Activated T-helper 17 cell treated with anti-CD3 and anti-CD28 coated beads, Interleukin-2, amount 50 U/mL, for 72 hours (primary cell): Measurements from ENCODE around the gene RSPH1. TPM values are rescaled to one million over a fixed set of nuclear protein-coding genes. Genes with fewer than 3 reads are reported as not detected.
A peak's percentile ranks its signal among the peaks of the same experiment; 100 is the strongest.

Source experiments
- ATAC-seq: fragments of 150-1000 bp; cut with Tn5 transposase; replicated peaks from 2 replicates; pipeline ENCODE4 v1.10.0; 2021; ENCODE audit warnings: mild to moderate bottlenecking, moderate library complexity
- H3K27ac Mint-ChIP-seq: one replicate; pipeline ENCODE4 v1.8.0; 2022; ENCODE audit warnings: mixed read lengths
- H3K27me3 Mint-ChIP-seq: one replicate; pipeline ENCODE4 v1.8.0; 2022; ENCODE audit warnings: mixed read lengths
- H3K36me3 Mint-ChIP-seq: one replicate; pipeline ENCODE4 v1.8.0; 2022; ENCODE audit warnings: low read depth, mild to moderate bottlenecking, mixed read lengths
- H3K4me1 Mint-ChIP-seq: one replicate; pipeline ENCODE4 v1.8.0; 2022; ENCODE audit warnings: mixed read lengths
- H3K4me3 Mint-ChIP-seq: one replicate; pipeline ENCODE4 v1.8.0; 2022; ENCODE audit warnings: mild to moderate bottlenecking, mixed read lengths
- H3K9me3 Mint-ChIP-seq: one replicate; pipeline ENCODE4 v1.8.0; 2022; ENCODE audit warnings: mixed read lengths
- total RNA-seq, 2 donors: library from RNA; stranded (reverse); gene quantifications; one replicate each; pipeline ENCODE4 v1.2.3, GENCODE V29; 2022

Gene RSPH1
- total RNA-seq, 2 donors from 2014 or later, result 0.82 TPM; not detected in 1

DNA sequence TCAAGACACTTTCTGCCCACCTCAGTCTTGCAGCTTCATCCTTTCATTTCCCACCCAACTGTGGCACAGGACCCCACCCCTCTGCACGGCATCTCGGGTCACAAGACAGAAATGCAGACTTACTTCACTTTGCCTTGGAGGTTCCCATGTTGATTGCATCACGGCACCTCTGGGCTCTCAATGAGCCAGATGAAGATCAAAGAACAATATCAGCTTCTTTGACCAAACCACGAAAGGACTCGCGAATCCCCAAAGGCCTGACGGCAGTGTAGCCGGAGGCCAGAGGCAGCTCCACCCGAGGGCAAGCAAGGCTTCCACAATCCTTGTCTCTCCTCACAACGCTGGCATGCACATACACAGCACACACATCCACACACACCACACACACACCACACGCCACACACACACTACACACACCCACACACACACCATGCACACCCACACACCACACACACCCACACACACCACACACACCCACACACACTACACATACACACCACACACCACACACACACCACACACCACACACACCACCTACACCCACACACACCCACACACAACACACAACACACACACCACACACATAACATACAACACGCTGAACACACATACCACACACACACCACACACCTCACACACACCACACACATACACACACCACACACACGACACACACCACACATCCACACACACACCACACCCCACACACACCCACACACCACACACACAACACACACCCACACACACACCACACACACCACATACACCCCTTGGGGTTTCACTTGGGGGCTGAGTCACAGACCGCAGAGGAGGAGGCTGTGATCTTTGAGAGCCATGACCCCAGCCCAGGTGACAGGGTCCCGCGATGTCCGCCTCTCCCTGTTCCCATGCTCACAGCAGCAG is 56.5 kb downstream of the RSPH1 start:
- peak overlapping the region; percentile 95 for H3K27ac Mint-ChIP-seq
- peaks cover 97% of the 10 kb centered on the region for H3K36me3 Mint-ChIP-seq
- ATAC-seq, result peak; percentile 80
- no peaks in the 10 kb centered on the region for H3K27me3 Mint-ChIP-seq
- peaks cover 3% of the 10 kb centered on the region for H3K9me3 Mint-ChIP-seq
- peaks cover 40% of the 10 kb centered on the region for H3K4me1 Mint-ChIP-seq
- H3K4me3 Mint-ChIP-seq, result peak overlapping the region; percentile 54

DNA sequence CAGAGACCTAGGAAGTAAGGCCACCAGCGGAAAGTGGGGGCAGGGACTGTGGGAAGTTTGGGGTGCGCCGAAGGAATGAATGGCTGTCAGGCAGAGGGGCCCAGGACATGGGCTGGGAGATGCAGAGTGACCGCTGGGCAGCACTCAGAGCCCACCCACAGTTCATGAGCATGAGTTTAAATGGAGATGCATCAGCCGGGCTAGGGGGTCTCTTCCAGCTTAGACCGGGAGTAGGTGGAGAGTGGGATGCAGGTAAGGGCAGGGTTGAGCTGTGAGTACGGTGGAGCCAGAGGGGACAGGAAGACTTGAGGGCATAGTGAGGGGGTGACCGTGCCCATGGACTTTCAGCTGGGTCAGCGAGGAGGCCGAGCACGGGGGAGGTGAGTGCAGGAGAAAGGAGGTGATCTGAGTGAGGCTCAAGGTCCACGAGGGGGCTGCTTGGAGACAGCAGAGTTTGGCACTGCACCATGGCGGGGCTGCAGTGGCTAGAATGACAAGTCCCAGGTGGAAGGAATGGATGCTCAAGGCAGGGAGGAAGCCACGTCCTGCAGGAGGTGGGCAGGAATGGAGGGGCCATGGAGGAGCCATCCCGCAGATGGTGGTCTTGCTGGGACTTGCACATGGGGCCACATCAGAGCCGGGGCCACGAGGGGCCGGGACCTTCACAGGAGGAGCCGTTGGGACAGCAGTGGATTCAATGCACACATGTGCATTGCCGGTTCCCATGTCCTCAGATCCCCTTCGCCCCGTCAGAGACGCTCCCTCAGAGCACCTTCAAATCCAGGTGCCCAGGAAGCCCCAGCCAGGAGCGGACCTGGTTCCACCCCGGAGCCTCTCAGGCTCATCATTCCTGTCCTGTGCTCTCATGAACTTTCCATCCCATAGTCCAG is 57.5 kb downstream of the RSPH1 start:
- H3K27ac Mint-ChIP-seq, result peak overlapping the region; percentile 95
- ATAC-seq, result no peak
- no peaks in the 10 kb centered on the region for H3K27me3 Mint-ChIP-seq
- H3K36me3 Mint-ChIP-seq, result peaks cover 100% of the 10 kb centered on the region
- H3K4me1 Mint-ChIP-seq, result peaks cover 46% of the 10 kb centered on the region
- peak overlapping the region; percentile 54 for H3K4me3 Mint-ChIP-seq
- peaks cover 3% of the 10 kb centered on the region for H3K9me3 Mint-ChIP-seq

DNA sequence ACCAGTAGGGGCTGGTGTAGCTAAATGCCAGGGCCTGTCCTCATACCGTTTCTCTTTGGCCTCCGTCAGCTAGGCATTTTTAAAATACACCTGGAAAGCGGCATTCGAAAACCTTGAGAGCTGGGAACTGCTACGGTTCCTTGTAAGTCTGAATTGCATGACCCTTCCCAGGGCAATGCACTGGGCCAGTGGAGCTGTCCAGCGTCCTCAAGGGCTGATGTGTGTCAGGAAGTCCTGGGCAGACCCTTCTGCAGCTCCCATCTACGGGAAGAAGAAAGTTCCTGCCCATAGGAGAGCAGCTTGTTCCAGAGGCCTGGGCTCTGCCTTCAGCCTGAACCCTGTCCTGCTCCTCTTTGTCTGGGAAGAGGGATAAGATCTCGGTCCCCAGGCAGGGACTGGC is 58.2 kb downstream of the RSPH1 start:
- Mint-ChIP-seq H3K27ac (peak overlapping the region; percentile 95), H3K4me1 (peaks cover 47% of the 10 kb centered on the region)

GRCh38 chr21:42436914-42437313 is 59.1 kb downstream of the RSPH1 start:
- Mint-ChIP-seq H3K27ac (no peak overlapping the region), H3K27me3 (no peaks in the 10 kb centered on the region), H3K4me3 (no peak overlapping the region), H3K4me1 (peaks cover 51% of the 10 kb centered on the region), H3K9me3 (peaks cover 3% of the 10 kb centered on the region), H3K36me3 (peaks cover 100% of the 10 kb centered on the region)
- ATAC-seq, result no peak

More for the DNA sequence above, 58.2 kb downstream of the RSPH1 start:
- Mint-ChIP-seq H3K27me3 (no peaks in the 10 kb centered on the region), H3K4me3 (no peak overlapping the region), H3K36me3 (peaks cover 100% of the 10 kb centered on the region), H3K9me3 (peaks cover 3% of the 10 kb centered on the region)
- no peak for ATAC-seq

DNA sequence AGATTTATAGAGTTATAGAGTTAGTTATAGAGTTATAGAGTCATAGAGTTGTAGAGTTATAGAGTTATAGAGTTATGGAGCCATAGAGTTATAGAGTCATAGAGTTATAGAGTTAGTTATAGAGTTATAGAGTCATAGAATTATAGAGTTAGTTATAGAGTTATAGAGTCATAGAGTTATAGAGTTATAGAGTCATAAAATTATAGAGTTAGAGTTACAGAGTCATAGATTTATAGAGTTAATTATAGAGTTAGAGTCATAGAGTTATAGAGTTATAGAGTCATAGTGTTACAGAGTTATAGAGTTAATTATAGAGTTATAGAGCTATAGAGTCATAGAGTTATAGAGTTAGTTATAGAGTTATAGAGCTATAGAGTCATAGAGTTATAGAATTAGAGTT is 60.2 kb downstream of the RSPH1 start:
- peaks cover 3% of the 10 kb centered on the region for H3K9me3 Mint-ChIP-seq
- no peak overlapping the region for H3K4me3 Mint-ChIP-seq
- peaks cover 46% of the 10 kb centered on the region for H3K4me1 Mint-ChIP-seq
- H3K36me3 Mint-ChIP-seq, result peaks cover 98% of the 10 kb centered on the region
- ATAC-seq, result no peak
- no peaks in the 10 kb centered on the region for H3K27me3 Mint-ChIP-seq
- peak overlapping the region; percentile 44 for H3K27ac Mint-ChIP-seq

- Mint-ChIP-seq H3K36me3 (peaks cover 94% of the 10 kb centered on the region), H3K4me3 (no peak overlapping the region), H3K27ac (peak overlapping the region; percentile 44), H3K27me3 (no peaks in the 10 kb centered on the region), H3K4me1 (peaks cover 42% of the 10 kb centered on the region), H3K9me3 (peaks cover 3% of the 10 kb centered on the region)
- ATAC-seq, result no peak
Measured at GRCh38 chr21:42435401-42435800, 60.6 kb downstream of the RSPH1 start.

DNA sequence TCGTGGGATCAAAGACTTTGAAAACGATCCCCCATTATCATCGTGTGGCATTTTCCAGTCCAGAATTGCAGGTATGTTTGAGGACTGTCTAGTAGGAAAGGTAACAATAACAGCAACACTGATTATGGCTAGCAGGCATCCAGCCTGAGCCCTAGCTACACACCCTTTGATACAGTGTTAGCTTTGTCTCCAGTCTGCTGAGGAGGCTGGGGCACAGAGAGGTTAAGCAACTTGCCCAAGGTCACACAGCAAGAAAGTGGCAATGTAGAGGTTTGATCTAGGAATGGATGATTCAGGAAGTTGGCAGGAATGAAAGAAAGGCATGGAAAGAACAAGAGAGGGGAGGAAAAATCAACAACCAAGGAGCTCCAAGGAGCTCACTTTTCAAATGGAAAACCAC is 61.1 kb downstream of the RSPH1 start:
- peaks cover 91% of the 10 kb centered on the region for H3K36me3 Mint-ChIP-seq
- ATAC-seq, result no peak
- peaks cover 3% of the 10 kb centered on the region for H3K9me3 Mint-ChIP-seq
- H3K27ac Mint-ChIP-seq, result peak overlapping the region; percentile 44
- H3K4me3 Mint-ChIP-seq, result no peak overlapping the region
- H3K4me1 Mint-ChIP-seq, result peaks cover 37% of the 10 kb centered on the region
- H3K27me3 Mint-ChIP-seq, result no peaks in the 10 kb centered on the region

DNA sequence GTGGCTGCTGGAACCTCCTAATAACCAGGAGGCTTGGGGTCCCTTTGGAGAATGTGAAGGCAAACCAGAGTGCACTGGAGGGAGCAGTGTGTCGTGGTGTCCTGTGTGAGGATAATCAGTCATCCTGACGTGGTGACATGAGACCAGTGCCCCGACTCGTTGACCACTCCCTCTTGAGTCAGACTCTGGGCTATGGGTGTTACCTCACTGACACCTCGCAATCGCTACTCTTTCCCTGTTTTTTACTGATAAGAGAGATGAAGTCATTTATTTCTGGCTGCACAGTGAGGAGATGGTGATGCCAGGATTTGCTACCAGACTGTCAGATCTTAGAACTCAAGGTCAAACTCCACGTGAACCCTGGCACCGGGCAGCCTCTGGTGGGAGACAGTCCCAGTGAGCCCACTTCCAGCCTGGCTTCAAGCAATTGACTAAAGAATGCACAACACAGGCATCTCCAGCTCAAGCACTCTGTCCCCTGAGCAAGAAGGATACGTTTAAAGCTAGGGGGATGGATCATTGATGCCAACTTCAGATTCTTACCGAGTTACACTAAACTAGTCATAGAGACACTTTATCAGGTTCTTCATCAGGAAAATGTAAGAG is 62.0 kb downstream of the RSPH1 start:
- Mint-ChIP-seq H3K4me3 (no peak overlapping the region), H3K4me1 (peaks cover 29% of the 10 kb centered on the region), H3K27ac (peak overlapping the region; percentile 15), H3K36me3 (peaks cover 91% of the 10 kb centered on the region), H3K9me3 (no peaks in the 10 kb centered on the region), H3K27me3 (no peaks in the 10 kb centered on the region)
- peak; percentile 93 for ATAC-seq

GRCh38 chr21:42432695-42433094 is 63.3 kb downstream of the RSPH1 start:
- Mint-ChIP-seq H3K4me3 (no peak overlapping the region), H3K36me3 (peaks cover 84% of the 10 kb centered on the region), H3K27me3 (no peaks in the 10 kb centered on the region), H3K27ac (peak overlapping the region; percentile 2), H3K9me3 (no peaks in the 10 kb centered on the region), H3K4me1 (peaks cover 27% of the 10 kb centered on the region)
- no peak for ATAC-seq

DNA sequence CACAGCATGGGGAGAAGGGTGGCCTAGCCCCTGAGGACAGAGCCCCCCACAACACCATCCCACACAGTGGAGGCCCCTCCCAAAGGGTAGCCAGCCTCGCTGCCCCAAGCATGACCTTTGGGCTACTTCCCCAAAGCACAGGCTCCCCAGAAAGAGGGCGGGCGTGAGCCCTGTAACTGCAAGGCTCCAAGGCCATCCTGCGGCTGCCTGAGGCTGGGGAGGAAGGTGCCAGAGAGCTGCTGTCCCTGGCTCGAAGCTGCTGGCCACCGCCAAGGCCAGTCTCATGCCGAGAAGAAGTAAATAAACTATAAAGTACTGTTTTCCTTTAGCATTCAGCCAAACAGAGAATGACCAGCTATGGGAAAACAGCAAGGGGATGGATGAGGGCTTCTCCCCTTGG is 64.8 kb downstream of the RSPH1 start:
- no peak overlapping the region for H3K27ac Mint-ChIP-seq
- no peaks in the 10 kb centered on the region for H3K27me3 Mint-ChIP-seq
- no peak overlapping the region for H3K4me3 Mint-ChIP-seq
- peaks cover 32% of the 10 kb centered on the region for H3K4me1 Mint-ChIP-seq
- peaks cover 69% of the 10 kb centered on the region for H3K36me3 Mint-ChIP-seq
- no peak for ATAC-seq
- H3K9me3 Mint-ChIP-seq, result no peaks in the 10 kb centered on the region

GRCh38 chr21:42430521-42430920 is 65.5 kb downstream of the RSPH1 start:
- Mint-ChIP-seq H3K27ac (no peak overlapping the region), H3K27me3 (no peaks in the 10 kb centered on the region), H3K4me1 (peaks cover 31% of the 10 kb centered on the region), H3K36me3 (peaks cover 62% of the 10 kb centered on the region), H3K9me3 (no peaks in the 10 kb centered on the region), H3K4me3 (no peak overlapping the region)
- no peak for ATAC-seq

DNA sequence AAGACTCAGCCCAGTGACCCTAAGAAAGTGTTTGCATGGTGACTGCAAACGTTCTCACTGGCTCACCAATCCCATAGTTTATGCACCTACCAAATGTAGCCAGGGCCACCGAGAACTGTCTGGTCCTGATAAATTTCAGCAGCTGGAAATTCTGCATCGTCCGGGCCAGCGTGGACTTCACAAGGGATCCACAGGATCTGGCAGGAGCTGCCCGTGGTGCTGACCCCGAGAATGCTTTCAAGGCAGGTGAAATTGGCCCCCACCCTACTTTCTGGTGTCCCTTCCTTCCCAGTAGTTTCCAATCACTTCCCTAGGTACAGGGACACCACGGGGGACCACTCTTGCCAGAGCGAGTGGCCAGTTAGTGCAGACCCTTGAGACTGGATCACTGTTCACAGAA is 66.2 kb downstream of the RSPH1 start:
- Mint-ChIP-seq H3K4me1 (peaks cover 31% of the 10 kb centered on the region), H3K4me3 (no peak overlapping the region), H3K27ac (no peak overlapping the region), H3K27me3 (no peaks in the 10 kb centered on the region), H3K9me3 (no peaks in the 10 kb centered on the region), H3K36me3 (peaks cover 55% of the 10 kb centered on the region)
- no peak for ATAC-seq

DNA sequence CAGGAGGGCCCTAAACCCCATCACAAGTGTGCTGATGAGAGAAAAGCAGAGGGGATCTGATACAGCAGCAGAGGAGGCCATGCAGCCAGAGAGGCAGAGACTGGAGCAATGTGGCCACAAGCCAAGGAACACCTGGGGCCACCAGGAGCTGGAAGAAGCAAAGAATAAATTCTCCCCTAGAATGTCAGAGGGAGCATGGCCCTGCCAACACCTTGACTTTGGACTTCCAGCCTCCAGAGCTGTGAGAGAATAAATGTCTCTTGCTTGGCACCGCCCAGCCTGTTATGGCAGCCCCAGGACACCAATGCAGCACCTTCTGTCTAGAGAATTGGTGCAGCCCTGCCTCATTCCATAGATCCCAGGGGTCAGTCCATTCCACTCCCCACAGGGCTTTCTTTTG is 67.0 kb downstream of the RSPH1 start:
- no peaks in the 10 kb centered on the region for H3K27me3 Mint-ChIP-seq
- peaks cover 34% of the 10 kb centered on the region for H3K4me1 Mint-ChIP-seq
- H3K4me3 Mint-ChIP-seq, result no peak overlapping the region
- H3K27ac Mint-ChIP-seq, result no peak overlapping the region
- no peak for ATAC-seq
- no peaks in the 10 kb centered on the region for H3K9me3 Mint-ChIP-seq
- H3K36me3 Mint-ChIP-seq, result peaks cover 47% of the 10 kb centered on the region

GRCh38 chr21:42427809-42428419 is 68.1 kb downstream of the RSPH1 start:
- Mint-ChIP-seq H3K27me3 (no peaks in the 10 kb centered on the region), H3K4me1 (peaks cover 39% of the 10 kb centered on the region), H3K9me3 (no peaks in the 10 kb centered on the region), H3K27ac (no peak overlapping the region), H3K36me3 (peaks cover 36% of the 10 kb centered on the region), H3K4me3 (no peak overlapping the region)
- ATAC-seq, result no peak
